HG02870 (cell line): ENCODE data around the gene TTC28.
"Not testable (repeated sequence)": the region's sequence is repeated elsewhere in the genome, so short reads cannot be mapped to it uniquely, and the experiment has no call there.

ENCODE experiments used
- ATAC-seq: cut with Tn5 transposase; IDR thresholded peaks from one replicate; pipeline ENCODE4 v1.9.1; 2021; ENCODE audit warnings: mild to moderate bottlenecking, moderate library complexity; ENCODE audit not compliant: unreplicated experiment

TTC28 gene

DNA sequence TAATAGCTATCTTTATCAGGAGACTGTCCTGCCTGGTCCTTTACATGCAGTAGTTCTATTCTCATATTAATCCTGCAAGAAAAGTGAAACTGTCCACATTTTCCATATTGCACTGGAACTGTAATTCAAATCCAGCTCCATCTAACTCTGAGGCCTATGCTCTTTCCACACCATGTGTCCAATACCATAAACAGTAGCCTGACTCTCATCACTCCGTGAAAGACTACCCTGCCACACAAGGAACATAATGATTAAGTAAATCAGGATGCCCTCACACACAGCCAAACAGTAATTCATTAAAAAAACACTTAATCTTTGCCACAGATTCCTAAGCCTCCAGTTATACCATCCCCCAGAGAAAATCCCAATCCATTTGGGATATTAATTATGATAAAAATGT lies 475.3 kb downstream of the TTC28 start:
- ATAC-seq: no peak

DNA sequence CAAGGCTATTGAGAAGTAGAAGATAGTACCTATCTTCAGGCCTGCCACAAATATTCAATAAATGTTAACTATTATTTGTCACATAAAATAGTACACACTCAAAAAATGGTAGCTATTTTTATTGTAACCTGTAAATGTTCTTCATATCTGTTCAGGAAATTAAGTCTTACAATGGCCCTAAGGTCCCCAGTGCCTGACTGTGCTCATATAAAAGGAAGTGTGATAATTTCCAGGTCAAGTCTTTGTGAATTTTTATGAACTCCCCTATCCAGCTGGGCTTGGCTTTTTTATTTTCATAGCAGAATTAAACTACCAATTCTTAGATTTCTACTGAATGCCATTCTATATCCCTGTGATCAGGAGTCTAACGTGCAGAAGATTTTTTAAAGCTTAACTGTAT lies 476.4 kb downstream of the TTC28 start:
- no peak for ATAC-seq

DNA sequence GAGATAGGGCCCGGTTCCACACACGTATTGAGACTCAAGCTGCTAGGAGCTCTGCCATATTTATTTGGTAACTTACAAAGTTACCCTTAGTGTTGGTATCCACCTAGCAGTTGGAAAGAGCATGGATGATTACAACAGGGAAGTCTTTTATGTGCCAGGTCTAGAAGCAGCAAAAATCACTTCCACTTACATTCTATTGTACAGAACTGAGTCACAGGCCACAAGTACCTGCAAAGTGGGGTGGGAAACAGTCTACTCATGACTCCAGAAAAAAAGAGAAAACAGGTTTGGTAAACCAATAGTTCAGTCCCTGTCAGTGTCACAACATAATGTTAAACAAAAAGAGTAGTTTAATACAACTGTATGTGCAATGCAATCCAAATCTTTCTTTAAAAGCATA lies 480.9 kb downstream of the TTC28 start:
- no peak for ATAC-seq

DNA sequence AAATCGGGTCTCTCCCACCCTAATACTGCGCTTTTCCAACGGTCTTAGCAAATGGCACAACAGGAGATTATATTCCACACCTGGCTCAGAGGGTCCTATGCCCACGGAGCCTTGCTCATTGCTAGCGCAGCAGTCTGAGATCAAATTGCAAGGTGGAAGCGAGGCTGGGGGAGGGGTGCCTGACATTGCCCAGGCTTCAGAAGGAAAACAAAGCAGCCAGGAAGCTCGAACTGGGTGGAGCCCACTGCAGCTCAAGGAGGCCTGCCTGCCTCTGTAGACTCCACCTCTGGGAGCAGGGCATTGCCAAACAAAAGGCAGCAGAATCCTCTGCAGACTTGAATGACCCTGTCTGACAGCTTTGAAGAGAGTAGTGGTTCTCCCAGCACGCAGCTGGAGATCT lies 488.1 kb downstream of the TTC28 start:
- ATAC-seq: not testable (repeated sequence)

DNA sequence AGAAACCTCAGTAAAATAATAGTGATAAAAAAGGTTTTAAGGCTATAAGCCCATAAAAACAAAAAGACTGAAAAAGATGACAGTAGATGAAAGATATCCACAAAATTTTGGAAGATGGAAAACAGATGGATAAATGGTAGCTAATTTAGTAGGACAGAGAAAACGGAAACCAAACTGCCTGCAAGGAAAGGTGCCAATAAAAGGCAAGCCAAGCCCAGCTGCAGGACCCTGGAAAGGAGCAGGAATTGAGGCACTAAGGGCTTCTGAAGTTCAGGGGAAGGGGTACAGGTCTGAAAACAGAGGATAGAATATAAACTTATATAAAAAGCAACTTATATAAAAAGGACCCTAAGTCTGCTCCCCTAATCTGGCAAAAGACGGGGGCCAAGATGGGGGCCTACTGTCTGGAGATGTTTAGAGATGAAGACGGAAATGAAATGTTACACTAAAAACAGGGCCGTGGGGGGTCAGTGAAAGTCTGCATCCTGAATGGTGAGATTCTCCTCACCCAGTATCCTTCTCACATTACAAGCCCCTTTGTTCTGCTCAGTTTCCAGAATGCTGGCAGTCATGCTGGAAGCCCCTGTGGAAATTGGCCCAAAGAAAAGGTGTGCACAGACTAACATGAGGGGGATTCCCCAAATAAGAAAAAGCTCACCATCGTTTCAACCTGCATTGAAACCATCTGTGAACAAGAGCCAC lies 491.3 kb downstream of the TTC28 start:
- ATAC-seq: no peak

DNA sequence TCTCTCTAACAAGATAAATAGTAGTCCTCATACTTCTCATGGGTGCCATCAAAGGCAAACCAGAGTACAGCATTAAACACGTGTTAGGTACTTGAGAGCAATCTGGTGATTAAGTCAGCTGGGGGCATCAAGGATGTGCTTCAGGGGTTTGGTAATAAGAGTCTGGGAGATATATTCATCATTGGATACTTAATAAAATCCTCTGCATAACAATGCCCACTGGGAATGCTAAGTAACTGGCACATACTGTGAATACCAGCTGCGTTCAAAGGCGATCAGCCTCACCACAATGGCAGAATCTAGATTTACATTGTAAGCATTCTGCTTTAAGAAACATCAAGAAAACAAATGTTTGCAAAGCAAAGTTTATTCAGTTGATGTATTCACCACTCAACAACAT lies 492.0 kb downstream of the TTC28 start:
- ATAC-seq: no peak

DNA sequence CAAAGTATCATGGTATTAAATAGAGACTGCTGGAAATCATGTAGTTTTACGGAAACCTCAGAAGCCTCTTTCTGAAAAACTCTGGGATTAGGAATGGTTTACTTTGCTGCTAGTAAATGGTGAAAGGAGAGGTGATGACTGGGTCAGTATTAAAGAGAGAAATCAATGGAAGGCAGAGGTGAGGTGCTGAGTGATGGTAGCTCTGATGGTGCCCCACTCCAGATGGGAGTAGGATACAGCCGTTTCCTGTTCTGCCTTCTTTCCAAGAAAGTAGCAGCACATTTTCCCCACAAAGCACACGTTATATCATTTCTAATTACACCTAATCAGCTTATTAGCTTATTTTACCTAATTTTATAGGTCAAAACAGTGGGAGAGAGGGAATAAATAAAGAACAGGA lies 493.0 kb downstream of the TTC28 start:
- no peak for ATAC-seq

DNA sequence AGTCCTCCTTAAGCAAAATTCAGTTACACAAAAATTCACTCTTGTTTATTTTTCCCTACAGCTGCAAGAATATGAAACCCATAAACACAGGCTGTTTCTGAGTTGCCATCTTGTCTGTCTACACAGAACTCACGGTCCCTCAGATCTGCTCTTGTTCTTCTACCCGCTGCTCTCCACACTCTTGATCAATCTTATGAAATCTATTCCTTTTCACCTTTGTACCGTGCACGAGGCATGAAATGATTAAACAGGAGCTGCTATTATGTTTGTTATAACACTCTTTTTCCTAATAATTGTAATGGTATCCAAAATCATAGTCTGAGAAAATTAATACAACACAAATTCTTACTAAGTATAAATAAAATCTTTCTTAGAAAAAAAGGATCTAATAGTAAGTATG lies 494.5 kb downstream of the TTC28 start:
- ATAC-seq: no peak

DNA sequence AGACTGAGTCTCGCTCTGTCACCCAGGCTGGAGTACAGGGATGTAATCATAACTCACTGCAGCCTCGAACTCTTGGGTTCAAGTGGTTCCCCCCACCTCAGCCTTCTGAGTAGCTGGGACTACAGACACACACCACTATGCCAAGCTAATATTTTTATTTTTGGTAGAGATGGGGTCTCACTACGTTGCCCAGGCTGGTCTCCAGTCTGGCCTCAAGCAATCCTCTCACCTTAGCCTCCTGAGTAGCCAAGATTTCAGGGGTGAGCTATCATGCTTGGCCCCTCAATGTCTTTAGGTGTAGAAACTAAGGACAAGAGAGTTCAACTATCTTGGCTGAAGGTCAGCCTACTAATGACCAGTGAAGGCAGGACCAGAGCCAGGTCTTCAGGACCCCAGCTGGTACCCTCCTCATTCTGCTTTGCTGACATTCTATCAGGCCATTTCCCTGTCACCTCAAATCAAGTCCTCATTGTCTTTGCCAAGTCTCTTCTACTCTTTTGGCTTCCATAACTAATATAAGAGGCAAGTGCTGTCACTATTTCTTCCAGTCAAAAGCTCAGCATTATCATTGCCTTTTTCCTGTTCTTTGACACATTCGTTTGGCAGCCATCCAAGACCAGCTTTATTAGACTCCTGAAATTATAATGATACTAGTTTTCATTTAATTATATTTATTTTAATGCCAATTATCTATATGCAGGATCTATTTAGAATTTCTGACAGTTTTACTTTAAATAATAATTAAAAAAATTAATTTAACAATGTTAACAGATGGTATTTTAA lies 496.4 kb downstream of the TTC28 start:
- no peak for ATAC-seq

DNA sequence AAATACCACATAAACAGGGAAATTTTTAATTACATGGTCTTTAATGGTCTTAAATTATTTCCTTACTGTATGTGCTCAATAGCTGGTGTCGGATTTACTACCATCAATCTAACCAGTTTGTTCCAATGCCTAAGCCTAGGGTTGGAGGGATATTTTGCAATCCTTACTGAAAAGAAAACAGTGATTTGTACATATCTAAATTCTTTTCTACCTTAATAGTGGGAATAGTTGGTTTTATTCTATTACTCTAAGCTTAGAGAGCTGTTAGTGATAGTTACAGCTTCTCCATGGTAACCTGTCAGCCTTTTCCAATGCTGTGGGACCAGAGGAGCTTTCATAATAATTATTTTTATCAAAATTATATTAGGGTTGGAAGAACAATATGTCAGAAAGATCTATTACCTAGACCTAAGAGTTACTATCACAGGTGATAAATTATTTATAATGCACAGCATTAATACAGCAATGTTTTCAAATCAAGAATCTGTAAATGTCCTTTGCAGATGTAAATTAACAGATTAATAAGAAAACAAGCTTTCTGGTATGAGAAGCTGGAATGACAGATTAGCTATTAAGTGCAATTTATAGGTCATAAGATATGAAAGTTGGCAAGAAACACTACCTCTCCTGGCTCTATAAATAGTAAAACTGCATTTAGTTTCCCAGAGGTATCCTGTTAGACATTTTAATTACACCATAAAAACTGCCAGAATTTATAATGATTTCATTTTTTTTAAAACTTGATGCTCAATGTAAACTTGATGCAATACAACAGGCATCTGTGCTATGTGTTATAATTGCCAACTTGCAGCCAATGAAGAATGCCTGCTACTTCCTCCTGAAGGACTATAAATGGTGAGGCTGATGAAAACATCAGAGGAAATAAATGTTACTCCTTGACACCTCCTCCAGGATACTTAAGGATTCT lies 498.6 kb downstream of the TTC28 start:
- no peak for ATAC-seq

DNA sequence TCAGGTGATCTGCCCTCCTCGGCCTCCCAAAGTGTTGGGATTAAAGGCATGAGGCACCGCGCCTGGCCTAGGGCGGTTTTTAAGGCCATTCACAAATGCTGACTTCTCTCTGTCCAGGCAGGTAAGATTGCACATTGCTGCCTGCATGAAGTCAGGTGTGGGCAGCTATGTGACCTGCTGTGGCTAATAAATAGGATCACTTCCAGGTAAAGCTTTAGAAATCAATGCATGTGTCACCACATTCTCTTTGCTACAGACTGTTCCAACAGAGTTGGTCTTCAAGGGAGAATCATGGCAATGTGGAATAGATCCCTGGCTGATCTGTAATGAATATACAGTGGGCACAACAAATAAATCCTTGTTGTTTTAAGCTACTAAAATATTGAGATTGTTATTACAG lies 500.2 kb downstream of the TTC28 start:
- no peak for ATAC-seq

DNA sequence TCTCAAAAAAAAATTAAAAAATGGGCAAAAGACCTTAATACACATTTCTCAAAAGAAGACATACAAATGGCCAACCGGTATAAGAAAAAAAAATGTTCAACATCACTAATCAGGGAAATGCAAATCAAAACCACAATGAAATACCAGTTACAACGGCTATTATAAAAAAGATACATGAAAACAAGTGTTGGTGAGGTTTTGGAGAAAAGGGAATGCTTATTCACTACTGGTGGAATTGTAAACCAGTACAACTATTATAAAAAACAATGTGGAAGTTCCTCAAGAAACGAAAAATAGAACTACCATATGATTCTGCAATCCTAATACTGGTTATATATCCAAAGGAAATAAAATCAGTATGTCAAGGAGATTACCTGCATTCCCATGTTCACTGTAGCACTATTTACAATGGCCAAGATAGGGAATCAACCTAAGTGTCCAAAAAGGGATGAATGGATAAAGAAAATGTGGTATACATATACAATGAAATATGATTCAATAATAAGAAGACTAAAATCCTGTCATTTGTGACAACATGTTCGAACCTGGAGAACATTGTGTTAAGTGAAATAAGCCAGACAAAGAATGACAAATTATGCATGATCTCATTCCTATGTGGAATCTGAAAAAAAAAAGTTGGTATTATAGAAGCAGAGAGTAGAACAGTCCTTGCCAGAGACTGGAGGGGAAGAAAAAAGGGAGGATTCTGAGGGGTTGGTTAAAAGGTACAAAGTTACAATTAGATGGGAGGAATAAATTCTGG lies 503.7 kb downstream of the TTC28 start:
- no peak for ATAC-seq

DNA sequence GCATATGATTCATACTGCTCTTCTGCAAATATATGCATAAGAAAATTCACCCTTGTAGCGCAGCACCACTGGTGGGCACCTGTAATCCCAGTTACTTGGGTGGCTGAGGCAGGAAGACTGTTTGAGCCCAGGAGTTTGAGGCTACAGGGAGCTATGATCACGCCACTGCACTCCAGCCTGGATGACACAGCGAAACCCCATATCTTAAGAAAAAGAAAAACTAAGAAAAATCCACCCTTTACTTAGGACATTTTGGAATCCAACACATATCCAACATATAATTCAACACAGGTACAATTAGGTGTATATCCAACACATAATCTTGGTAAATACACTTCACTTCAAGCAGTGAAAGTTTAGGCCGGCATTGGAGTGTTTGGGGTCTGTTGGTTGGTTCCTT lies 505.1 kb downstream of the TTC28 start:
- no peak for ATAC-seq

DNA sequence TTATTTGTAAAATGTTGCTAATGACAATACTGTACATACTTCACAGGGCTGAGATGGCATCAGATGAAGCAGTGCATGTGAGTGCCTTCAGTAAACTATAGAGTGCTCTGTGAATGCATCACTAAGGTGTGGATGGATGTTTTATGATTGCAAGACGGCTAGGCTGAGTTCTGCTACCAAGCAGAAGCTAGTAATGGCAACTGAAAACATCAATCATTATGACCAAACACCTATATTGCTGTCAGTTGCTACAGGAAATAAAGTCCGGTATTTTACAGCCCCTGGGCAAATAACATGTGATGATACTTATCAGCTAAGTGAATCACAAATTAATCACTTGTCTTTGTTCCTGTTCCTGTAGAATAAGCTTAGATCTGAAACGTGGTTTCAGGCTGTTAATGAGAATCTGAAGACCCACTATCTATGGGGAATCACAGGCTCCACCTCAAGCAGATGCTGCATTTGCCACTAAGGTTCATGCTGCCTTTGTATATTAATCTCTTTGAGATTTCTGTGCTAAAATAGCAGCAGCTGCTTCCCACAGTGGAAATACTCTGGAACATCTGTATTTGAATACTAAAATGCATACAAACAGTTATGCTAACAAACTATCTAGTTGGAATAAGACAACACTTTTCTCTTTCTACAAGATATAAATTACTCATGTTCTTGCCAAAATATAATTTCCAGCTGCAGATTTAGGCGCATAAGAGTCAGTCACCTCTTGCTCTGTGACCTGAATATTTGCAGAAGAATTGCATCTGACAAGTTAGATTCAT lies 506.6 kb downstream of the TTC28 start:
- ATAC-seq: no peak

DNA sequence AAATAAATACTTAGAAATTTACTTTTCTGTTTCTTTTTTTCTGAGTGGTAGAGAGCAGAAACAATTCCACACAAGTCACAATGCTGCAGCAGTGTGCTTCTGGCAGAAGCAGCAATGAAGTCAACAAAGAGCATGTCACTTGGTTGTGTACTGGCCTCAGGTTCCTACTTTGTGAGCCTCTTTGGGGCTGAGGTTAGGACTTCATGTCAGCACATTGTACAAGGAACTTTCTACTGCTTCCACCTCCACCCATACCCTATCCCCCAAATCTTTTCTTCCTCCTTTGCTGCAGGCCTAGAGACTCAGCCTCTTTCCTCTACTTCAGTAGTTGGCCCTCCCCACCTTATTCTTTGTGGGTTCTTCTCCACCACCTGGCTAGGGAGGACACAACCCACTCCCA lies 507.9 kb downstream of the TTC28 start:
- ATAC-seq: no peak

DNA sequence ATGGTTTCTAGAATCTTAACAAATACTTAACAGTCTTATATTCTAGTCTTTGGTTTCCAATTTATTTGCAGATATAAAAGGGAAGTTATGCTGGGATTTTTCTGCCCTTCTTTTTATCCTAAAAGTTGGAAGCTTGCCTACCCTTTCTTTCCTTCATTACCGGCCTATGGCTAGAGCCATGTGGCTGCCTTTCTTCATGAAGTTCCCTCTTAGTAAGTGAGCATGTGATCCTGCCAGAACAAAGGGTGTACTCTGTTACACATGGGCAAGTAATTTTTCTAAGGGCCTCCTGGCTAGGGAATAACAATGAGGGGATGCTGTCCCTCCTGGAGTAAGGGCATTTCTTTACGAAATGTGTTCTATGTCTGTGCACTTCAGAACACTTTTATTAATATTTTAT lies 508.5 kb downstream of the TTC28 start:
- ATAC-seq: no peak

DNA sequence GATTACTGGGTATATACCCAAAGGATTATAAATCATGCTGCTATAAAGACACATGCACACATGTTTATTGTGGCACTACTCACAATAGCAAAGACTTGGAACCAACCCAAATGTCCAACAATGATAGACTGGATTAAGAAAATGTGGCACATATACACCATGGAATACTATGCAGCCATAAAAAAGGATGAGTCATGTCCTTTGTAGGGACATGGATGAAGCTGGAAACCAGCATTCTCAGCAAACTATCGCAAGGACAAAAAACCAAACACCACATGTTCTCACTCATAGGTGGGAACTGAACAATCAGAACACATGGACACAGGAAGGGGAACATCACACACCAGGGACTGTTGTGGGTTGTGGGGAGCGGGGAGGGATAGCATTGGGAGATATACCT lies 510.3 kb downstream of the TTC28 start:
- not testable (repeated sequence) for ATAC-seq

DNA sequence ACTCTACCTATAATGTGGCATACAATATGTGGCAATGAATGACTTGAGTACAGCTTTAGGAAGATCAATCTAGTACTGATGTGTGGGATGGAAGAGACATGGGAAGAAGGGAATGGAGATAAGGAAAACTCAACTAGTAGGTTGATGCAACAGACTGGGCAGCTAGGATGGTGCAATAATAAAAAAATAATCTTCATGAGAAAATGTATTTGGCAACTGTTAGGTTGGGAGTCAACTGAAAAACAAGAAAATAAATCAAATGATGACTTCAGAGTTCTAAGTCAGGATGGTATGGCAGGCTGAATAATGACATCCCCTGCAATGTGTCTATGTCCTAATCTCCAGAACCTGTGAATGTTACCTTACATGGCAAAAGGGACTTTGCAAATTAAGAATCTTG lies 523.8 kb downstream of the TTC28 start:
- ATAC-seq: no peak

DNA sequence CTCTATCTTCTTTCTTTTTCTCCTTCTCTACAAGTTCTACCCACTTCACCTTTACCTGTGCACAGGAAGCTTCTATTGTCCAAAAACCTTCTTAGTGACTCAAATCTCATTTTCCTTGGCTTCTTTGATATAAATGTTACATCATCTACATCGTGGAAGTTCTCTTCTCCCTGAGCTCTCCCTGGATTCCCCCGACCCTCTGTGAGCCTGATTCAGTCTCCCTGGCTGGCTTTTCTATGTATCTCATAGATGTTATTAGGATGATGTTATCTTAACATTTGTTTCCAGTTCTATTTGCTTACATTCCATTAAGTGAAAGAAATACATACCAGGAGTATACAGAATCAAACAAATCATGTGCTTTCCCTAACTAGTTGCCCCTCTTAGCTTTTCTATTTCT lies 524.8 kb downstream of the TTC28 start:
- no peak for ATAC-seq
